ENCODE data around the gene TST. TPM values are rescaled to one million over a fixed set of nuclear protein-coding genes. Genes with fewer than 3 reads are reported as not detected.

Gene TST
- total and polyA plus RNA-seq, 10 of the 15 experiments (the other 5 are each of a cell fraction or from before 2014, with no cell fraction given): 2.4 to 24.6 (median 10.4) TPM

GRCh38 chr22:36971341-36972125, 47.7 kb downstream of the TST start (continued):
- no peak for TF ChIP-seq E4F1 (IDR thresholded peaks at IDR 0.05; ENCODE audit: borderline replicate concordance, partially characterized antibody)
- no peak for TF ChIP-seq ZBTB4 (CRISPR knock-in tag; IDR thresholded peaks at IDR 0.05)
- TF ChIP-seq HCFC1 (IDR thresholded peaks at IDR 0.05; ENCODE audit: low read length): no peak
- no peak for TF ChIP-seq SKIL (IDR thresholded peaks at IDR 0.05; ENCODE audit: low read depth, poor library complexity, severe bottlenecking)
